ENCODE measurements around the gene AP1S3. TPM values are rescaled to one million over a fixed set of nuclear protein-coding genes. Genes with fewer than 3 reads are reported as not detected.

The AP1S3 gene
- total RNA-seq, 1 experiment from 2014 or later: 34.3 TPM

DNA sequence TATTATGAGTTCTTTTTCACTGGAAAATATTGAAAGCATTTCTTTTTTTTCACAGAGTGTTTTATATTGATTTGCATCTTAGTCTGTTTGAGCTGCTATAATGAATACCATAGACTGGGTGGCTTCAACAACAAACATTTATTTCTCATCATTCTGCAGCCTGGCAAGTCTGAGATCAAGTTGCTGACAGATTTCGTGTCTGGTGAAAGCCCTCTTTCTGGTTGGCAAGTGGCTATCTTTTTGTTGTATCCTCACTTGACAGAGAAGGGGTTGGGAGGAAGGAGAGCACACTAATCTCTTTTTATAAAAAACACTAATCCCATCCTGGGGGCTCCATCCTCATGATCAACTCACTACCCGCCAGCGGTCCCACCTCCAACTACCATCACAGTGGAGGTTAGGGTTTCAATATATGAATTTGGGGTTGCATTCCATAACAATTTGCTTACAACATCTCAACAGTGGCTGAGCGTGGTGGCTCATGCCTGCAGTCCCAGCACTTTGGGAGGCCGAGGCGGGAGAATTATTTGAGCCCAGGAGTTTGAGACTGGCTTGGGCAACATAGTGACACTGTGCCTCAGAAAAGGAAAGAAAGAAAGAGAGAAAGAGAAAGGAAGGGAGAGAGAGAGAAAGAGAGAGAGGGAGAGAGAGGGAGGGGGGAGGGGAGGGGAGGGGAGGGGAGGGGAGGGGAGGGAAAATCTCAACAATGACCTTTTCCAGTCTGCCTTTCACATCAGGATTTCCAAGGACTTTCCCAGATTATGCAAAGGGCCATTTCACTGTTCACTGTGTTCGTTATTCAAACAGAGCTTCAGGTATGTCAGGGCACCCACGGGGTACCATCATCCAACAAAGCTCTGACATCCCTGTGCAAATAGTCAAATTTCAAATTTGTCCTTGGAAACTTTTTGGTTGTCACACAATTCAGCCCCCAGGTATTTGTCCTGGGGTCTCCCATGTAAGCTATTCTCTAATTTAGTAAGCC is 111.1 kb downstream of the AP1S3 start:
- Histone ChIP-seq H3K4me3 (ENCODE audit: low read length) (no peak overlapping the region), H3K36me3 (ENCODE audit: low read depth, low read length) (no peaks in the 10 kb centered on the region), H3F3A (ENCODE audit: low read length, unreplicated experiment) (peaks cover 13% of the 10 kb centered on the region), H3K9me2 (replicated peaks; ENCODE audit: low read length) (no peaks in the 10 kb centered on the region), H3K4me1 (ENCODE audit: insufficient read depth, low read length) (peaks cover 28% of the 10 kb centered on the region), H3K27me3 (ENCODE audit: low read length) (no peaks in the 10 kb centered on the region), H3K27ac (ENCODE audit: low read length) (peak overlapping the region; percentile 99), H3K4me2 (ENCODE audit: low read length) (peak overlapping the region; percentile 41; the same call in 1 of the 2 replicates), H3K9me3 (ENCODE audit: low read length) (no peaks in the 10 kb centered on the region), H2AFZ (ENCODE audit: low read length) (no peak overlapping the region), H3K79me2 (ENCODE audit: low read length) (no peaks in the 10 kb centered on the region), H3K9ac (ENCODE audit: low read length) (peak overlapping the region; percentile 87), H4K20me1 (ENCODE audit: low read length) (no peaks in the 10 kb centered on the region)
- TF ChIP-seq EZH2 (IDR thresholded peaks at IDR 0.05; ENCODE audit: low read length, unreplicated experiment): no peak
- TF ChIP-seq, protein P1, sequence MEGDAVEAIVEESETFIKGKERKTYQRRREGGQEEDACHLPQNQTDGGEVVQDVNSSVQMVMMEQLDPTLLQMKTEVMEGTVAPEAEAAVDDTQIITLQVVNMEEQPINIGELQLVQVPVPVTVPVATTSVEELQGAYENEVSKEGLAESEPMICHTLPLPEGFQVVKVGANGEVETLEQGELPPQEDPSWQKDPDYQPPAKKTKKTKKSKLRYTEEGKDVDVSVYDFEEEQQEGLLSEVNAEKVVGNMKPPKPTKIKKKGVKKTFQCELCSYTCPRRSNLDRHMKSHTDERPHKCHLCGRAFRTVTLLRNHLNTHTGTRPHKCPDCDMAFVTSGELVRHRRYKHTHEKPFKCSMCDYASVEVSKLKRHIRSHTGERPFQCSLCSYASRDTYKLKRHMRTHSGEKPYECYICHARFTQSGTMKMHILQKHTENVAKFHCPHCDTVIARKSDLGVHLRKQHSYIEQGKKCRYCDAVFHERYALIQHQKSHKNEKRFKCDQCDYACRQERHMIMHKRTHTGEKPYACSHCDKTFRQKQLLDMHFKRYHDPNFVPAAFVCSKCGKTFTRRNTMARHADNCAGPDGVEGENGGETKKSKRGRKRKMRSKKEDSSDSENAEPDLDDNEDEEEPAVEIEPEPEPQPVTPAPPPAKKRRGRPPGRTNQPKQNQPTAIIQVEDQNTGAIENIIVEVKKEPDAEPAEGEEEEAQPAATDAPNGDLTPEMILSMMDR (conservative IDR thresholded peaks at IDR 0.05; ENCODE audit: low read depth, low read length): no peak
- ChIA-PET CTCF (interaction anchor here (0.6 to 0.9 kb wide), 3 partner anchors 10 to 134 kb away, joined by 3 to 4 read pairs (median 4); no protein-coding TSS in a partner anchor), POLR2A (ENCODE audit: unreplicated experiment) (no interaction called here)
- no TSS peak for BruUV-seq (replicated peaks)
- intact Hi-C loops (cut with micrococcal nuclease): loop anchor here (1.0 to 2.0 kb wide), 3 partner anchors 27 to 135 kb away; no protein-coding TSS in a partner anchor
- DNase-seq (no peak), ATAC-seq (no peak)

DNA sequence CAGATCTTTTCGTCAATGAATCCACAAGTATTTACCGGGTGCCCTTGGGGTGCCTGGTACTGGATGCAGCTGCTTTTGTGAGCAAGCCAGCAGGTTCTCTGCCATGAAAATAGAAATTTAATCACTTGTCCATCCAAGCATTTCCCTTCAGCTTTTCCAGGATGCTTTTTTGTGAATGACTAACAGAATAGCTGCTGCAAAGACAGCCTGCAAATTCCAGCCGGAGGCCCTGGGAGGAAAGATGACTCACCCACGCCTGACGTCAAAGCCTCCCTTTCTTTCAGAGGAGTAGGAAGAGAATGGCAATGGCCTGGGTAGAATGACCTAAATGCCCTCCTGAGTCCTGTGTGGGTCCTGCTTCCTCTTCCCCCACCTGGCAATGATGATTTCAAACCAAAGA is 111.9 kb downstream of the AP1S3 start:
- no TSS peak for BruUV-seq (replicated peaks)
- intact Hi-C loops (cut with micrococcal nuclease): loop anchor here (1.0 to 2.0 kb wide), 3 partner anchors 26 to 135 kb away; no protein-coding TSS in a partner anchor

More for the DNA sequence above, 111.9 kb downstream of the AP1S3 start:
- peak overlapping the region; percentile 43; the same call in 1 of the 2 replicates for H3K4me3 ChIP-seq (ENCODE audit: low read length)
- H3K36me3 ChIP-seq (ENCODE audit: low read depth, low read length): no peaks in the 10 kb centered on the region
- no peaks in the 10 kb centered on the region for H3K79me2 ChIP-seq (ENCODE audit: low read length)
- H3K27me3 ChIP-seq (ENCODE audit: low read length): no peaks in the 10 kb centered on the region
- ChIA-PET CTCF (interaction anchor here (0.6 to 0.9 kb wide), 2 partner anchors 33 to 135 kb away, joined by 3 to 4 read pairs; no protein-coding TSS in a partner anchor), POLR2A (ENCODE audit: unreplicated experiment) (interaction anchor here (0.7 kb wide), 1 partner anchor 27 kb away, joined by 3 read pairs; no protein-coding TSS in a partner anchor)
- 0 out of 2 replicates have a peak overlapping the region, but pooled peaks have one; percentile 20 for H2AFZ ChIP-seq (ENCODE audit: low read length)
- H4K20me1 ChIP-seq (ENCODE audit: low read length): no peaks in the 10 kb centered on the region
- H3K9me2 ChIP-seq (replicated peaks; ENCODE audit: low read length): no peaks in the 10 kb centered on the region
- peaks cover 13% of the 10 kb centered on the region for H3F3A ChIP-seq (ENCODE audit: low read length, unreplicated experiment)
- no peaks in the 10 kb centered on the region for H3K9me3 ChIP-seq (ENCODE audit: low read length)
- H3K4me2 ChIP-seq (ENCODE audit: low read length): peak overlapping the region; percentile 80
- TF ChIP-seq, protein P1 (conservative IDR thresholded peaks at IDR 0.05; ENCODE audit: low read depth, low read length): no peak
- no peak for TF ChIP-seq EZH2phosphoT487 (IDR thresholded peaks at IDR 0.05; ENCODE audit: borderline replicate concordance, low read length)
- TF ChIP-seq EZH2 (IDR thresholded peaks at IDR 0.05; ENCODE audit: low read length, unreplicated experiment): no peak
- ATAC-seq (peak; percentile 94), DNase-seq (peak; percentile 96)
- peak overlapping the region; percentile 87 for H3K9ac ChIP-seq (ENCODE audit: low read length)
- H3K4me1 ChIP-seq (ENCODE audit: insufficient read depth, low read length): peaks cover 28% of the 10 kb centered on the region
- peak overlapping the region; percentile 99 for H3K27ac ChIP-seq (ENCODE audit: low read length)

Data from PC-3 (cell line).